Ovary (tissue), 3 donors: ENCODE results near the gene HTR2A.

Experiments used
- EP300 ChIP-seq: sonication (generic); formaldehyde crosslinking; IDR thresholded peaks from one replicate; pipeline ENCODE4 v1.6.1; 2017; ENCODE audit warnings: antibody characterized with exemption
- POLR2A ChIP-seq: fragments of 450-650 bp; IDR thresholded peaks from one replicate; pipeline ENCODE4 v1.6.1; 2017; ENCODE audit warnings: antibody characterized with exemption, mild to moderate bottlenecking, moderate library complexity
- TF ChIP-seq, protein P1 (sequence below), 3 donors: fragments of 450-650 bp in 2 of 3; fragments of 200-600 bp in 1 of 3; IDR thresholded peaks; one replicate each; pipeline versions ENCODE4 v1.5.1 to v1.8.0; 2016 to 2022; ENCODE audit warnings: antibody characterized with exemption in 3 of 3, mild to moderate bottlenecking in 1 of 3
- donor health status: DM: no; HTN: no; CAD: no.

DNA sequence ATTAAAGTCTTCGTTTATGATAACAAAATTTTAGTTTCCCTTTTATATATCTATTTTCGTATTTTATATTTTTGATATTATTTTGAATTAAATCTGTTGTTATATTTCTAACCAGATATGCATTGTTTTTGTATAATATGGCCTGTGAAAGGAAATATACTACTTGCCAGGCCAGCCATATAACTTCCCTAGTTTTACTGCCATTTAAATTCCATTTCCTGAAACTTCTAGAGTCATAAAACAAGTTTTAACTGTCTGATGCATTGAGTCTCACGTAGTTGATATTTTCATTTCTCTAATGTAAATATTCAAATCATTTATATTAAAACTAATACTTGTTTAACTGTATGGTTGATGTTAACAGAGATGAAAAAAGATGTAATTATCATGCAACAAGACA is 113.3 kb downstream of the HTR2A start:
- TF ChIP-seq, protein P1, sequence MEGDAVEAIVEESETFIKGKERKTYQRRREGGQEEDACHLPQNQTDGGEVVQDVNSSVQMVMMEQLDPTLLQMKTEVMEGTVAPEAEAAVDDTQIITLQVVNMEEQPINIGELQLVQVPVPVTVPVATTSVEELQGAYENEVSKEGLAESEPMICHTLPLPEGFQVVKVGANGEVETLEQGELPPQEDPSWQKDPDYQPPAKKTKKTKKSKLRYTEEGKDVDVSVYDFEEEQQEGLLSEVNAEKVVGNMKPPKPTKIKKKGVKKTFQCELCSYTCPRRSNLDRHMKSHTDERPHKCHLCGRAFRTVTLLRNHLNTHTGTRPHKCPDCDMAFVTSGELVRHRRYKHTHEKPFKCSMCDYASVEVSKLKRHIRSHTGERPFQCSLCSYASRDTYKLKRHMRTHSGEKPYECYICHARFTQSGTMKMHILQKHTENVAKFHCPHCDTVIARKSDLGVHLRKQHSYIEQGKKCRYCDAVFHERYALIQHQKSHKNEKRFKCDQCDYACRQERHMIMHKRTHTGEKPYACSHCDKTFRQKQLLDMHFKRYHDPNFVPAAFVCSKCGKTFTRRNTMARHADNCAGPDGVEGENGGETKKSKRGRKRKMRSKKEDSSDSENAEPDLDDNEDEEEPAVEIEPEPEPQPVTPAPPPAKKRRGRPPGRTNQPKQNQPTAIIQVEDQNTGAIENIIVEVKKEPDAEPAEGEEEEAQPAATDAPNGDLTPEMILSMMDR (IDR thresholded peaks at IDR 0.05), result no peak
- TF ChIP-seq POLR2A, result no peak
- TF ChIP-seq EP300, result no peak
